NCI-H1694 (cell line): Measurements from ENCODE around the gene FCHO2.

Experiments
- DNase-seq: peaks from one replicate; lab custom pipeline; 2025; lab: John Stamatoyannopoulos, UW

The FCHO2 gene

GRCh38 chr5:73135429-73136054 lies 179.7 kb downstream of the FCHO2 start:
- no peak for DNase-seq

GRCh38 chr5:73136055-73136562 lies 180.3 kb downstream of the FCHO2 start:
- no peak for DNase-seq

GRCh38 chr5:73137563-73138530 lies 182.0 kb downstream of the FCHO2 start:
- DNase-seq, result no peak

DNA sequence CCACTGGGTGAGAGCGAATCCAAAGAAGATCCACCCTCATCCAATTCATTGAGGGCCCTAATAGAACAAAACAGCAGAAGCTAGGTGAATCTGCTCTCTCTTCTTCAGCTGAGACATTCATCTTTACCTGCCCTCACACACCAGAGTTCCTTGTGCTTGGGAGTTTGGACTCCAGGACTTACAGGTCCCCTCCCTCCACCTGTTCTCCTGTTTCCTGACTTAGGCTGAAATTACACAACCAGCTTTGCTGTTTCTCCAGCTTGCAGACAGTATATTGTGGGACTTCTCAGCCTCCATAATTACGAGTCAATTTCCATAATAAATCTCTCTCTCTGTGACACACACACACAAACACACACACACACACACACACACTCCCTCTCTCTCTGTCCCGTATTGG lies 183.6 kb downstream of the FCHO2 start:
- no peak for DNase-seq
